Motor neuron (in vitro differentiated cells): ENCODE data around the gene SBNO2. TPM values are rescaled to one million over a fixed set of nuclear protein-coding genes. Genes with fewer than 3 reads are reported as not detected.
A peak's percentile ranks its signal among the peaks of the same experiment; 100 is the strongest.

Experiments used
- ATAC-seq, 8 experiments: fragments of 200-7000 bp; cut with Tn5 transposase; replicated peaks in 6 of 8; 2 replicates each; pipeline ENCODE4 v1.8.0; 2021; ENCODE audit warnings: mild to moderate bottlenecking in 8 of 8, moderate library complexity in 8 of 8
- H3K27ac ChIP-seq, 2 donors: fragments of 250-450 bp; sonication (Bioruptor Pico); 2 replicates each; pipeline ENCODE4 v1.9.0; 2021; ENCODE audit warnings: antibody characterized with exemption in 2 of 2, mild to moderate bottlenecking in 2 of 2, moderate library complexity in 1 of 2
- H3K4me1 ChIP-seq, 2 donors: fragments of 250-450 bp; sonication (Bioruptor Pico); replicated peaks in 1 of 2; 2 replicates each; pipeline ENCODE4 v1.6.1; 2021; ENCODE audit warnings: antibody characterized with exemption in 2 of 2, mild to moderate bottlenecking in 2 of 2, moderate library complexity in 1 of 2
- H3K4me3 ChIP-seq, 5 donors: fragments of 250-450 bp; sonication (Bioruptor Pico); 2 replicates each; pipeline ENCODE4 v1.9.0; 2021; ENCODE audit warnings: antibody characterized with exemption in 5 of 5, mild to moderate bottlenecking in 5 of 5, moderate library complexity in 4 of 5
- WGBS, 10 experiments: fragments of 450-650 bp; shearing (Covaris generic); methylation state at CpG; one replicate each; pipeline ENCODE4 v1.0.0; 2022; 5-methylcytosine and 5-hydroxymethylcytosine counted together
- in situ Hi-C, 9 experiments: fragments of 400-800 bp; cut with MboI; loops; one replicate each; pipeline ENCODE4 v1.15.0; 2021; ENCODE audit warnings: low sequenced_read_pairs in 9 of 9, low pct_unique_long_range_greater_than_20kb in 2 of 9; ENCODE audit not compliant: unreplicated experiment in 9 of 9
- total RNA-seq, 8 experiments: library from RNA; unstranded; fragments of 300-600 nt; gene quantifications; 2 replicates each; pipeline versions ENCODE4 v1.2.3 to v1.2.4, GENCODE V29; 2022

Gene SBNO2
- total RNA-seq, 8 experiments from 2014 or later: 5.6 to 54.9 (median 22.5) TPM

GRCh38 chr19:1162404-1163282 lies 11.4 kb downstream of the SBNO2 start:
- Histone ChIP-seq H3K27ac (no peak overlapping the region), H3K4me3 (no peak overlapping the region), H3K4me1 (no peaks in the 10 kb centered on the region)
- in situ Hi-C loops: no loop called here
- WGBS, 10 experiments: 63 to 100% (median 85%) methylated on average over 2 to 10 of the region's 26 CpGs; no CpG with 5 or more reads in 5 of the 10 experiments
- ATAC-seq: no peak

- H3K4me3 ChIP-seq: no peak overlapping the region
- no CpG with 5 or more reads among the region's 18 CpGs for WGBS, 10 experiments
- in situ Hi-C loops: no loop called here
- peak in 2 of 8 experiments; percentile 7 to 29 for ATAC-seq
- H3K4me1 ChIP-seq: no peaks in the 10 kb centered on the region
- H3K27ac ChIP-seq: no peak overlapping the region
These were observed 12.4 kb downstream of the SBNO2 start for GRCh38 chr19:1161716-1162115.

- no peak overlapping the region for H3K4me3 ChIP-seq
- no peaks in the 10 kb centered on the region for H3K4me1 ChIP-seq
- ATAC-seq: no peak
- WGBS, 10 experiments: no CpG with 5 or more reads among the region's 31 CpGs
- no peak overlapping the region for H3K27ac ChIP-seq
- in situ Hi-C loops: no loop called here
These were observed 14.0 kb downstream of the SBNO2 start for GRCh38 chr19:1159864-1160595.

GRCh38 chr19:1158885-1159448 lies 15.1 kb downstream of the SBNO2 start:
- no CpG with 5 or more reads among the region's 32 CpGs for WGBS, 10 experiments
- Histone ChIP-seq H3K27ac (no peak overlapping the region), H3K4me1 (no peaks in the 10 kb centered on the region), H3K4me3 (no peak overlapping the region)
- no peak for ATAC-seq
- in situ Hi-C loops: no loop called here

- in situ Hi-C loops: no loop called here
These were observed 15.9 kb downstream of the SBNO2 start for GRCh38 chr19:1157931-1158884.

GRCh38 chr19:1156830-1157615 lies 17.0 kb downstream of the SBNO2 start:
- WGBS, 10 experiments: no CpG with 5 or more reads among the region's 46 CpGs
- Histone ChIP-seq H3K4me1 (peaks cover 0 to 6% of the 10 kb centered on the region in 2 donors), H3K27ac (no peak overlapping the region), H3K4me3 (no peak overlapping the region)
- in situ Hi-C loops: no loop called here
- no peak for ATAC-seq

More at GRCh38 chr19:1157931-1158884, 15.9 kb downstream of the SBNO2 start:
- no peak overlapping the region for H3K27ac ChIP-seq
- no peaks in the 10 kb centered on the region for H3K4me1 ChIP-seq
- H3K4me3 ChIP-seq: no peak overlapping the region
- WGBS, 10 experiments: 70 to 100% (median 87%) methylated on average over 2 to 8 of the region's 69 CpGs; no CpG with 5 or more reads in 6 of the 10 experiments
- ATAC-seq: no peak

- ATAC-seq: peak in 1 of 8 experiments; percentile 1
- Histone ChIP-seq H3K4me1 (peaks cover 0 to 10% of the 10 kb centered on the region in 2 donors), H3K27ac (no peak overlapping the region), H3K4me3 (no peak overlapping the region)
- in situ Hi-C loops: no loop called here
- 60 to 100% (median 71%) methylated on average over 1 to 3 of the region's 24 CpGs; no CpG with 5 or more reads in 7 of the 10 experiments for WGBS, 10 experiments
These were observed 17.7 kb downstream of the SBNO2 start for GRCh38 chr19:1156305-1156801.

- Histone ChIP-seq H3K4me3 (no peak overlapping the region), H3K4me1 (peaks cover 0 to 10% of the 10 kb centered on the region in 2 donors), H3K27ac (no peak overlapping the region)
- in situ Hi-C loops: no loop called here
- WGBS, 10 experiments: 60 to 100% methylated on average over 1 to 3 of the region's 29 CpGs; no CpG with 5 or more reads in 8 of the 10 experiments
- ATAC-seq: peak in 3 of 8 experiments; percentile 11 to 35 (median 32)
These were observed 18.4 kb downstream of the SBNO2 start for GRCh38 chr19:1155352-1156304.

- 0 to 90% (median 76%) methylated on average over 1 to 7 of the region's 32 CpGs; no CpG with 5 or more reads in 7 of the 10 experiments for WGBS, 10 experiments
- in situ Hi-C loops: no loop called here
- H3K27ac ChIP-seq: no peak overlapping the region
- peak in 5 of 8 experiments; percentile 2 to 85 (median 70) for ATAC-seq
- H3K4me1 ChIP-seq: peaks cover 0 to 10% of the 10 kb centered on the region in 2 donors
- H3K4me3 ChIP-seq: no peak overlapping the region
These were observed 19.2 kb downstream of the SBNO2 start for GRCh38 chr19:1154731-1155351.

- Histone ChIP-seq H3K4me3 (no peak overlapping the region), H3K27ac (no peak overlapping the region), H3K4me1 (peaks cover 0 to 10% of the 10 kb centered on the region in 2 donors)
- ATAC-seq: no peak
- in situ Hi-C loops: no loop called here
- whole genome bisulfite sequencing, 10 experiments: 100% methylated on average over 2 of the region's 58 CpGs; no CpG with 5 or more reads in 9 of the 10 experiments
These were observed 20.0 kb downstream of the SBNO2 start for GRCh38 chr19:1153891-1154730.
